GM06990 (cell line): ENCODE measurements around the gene SIGLEC12.
"Not testable (repeated sequence)": the region's sequence is repeated elsewhere in the genome, so short reads cannot be mapped to it uniquely, and the experiment has no call there.

Source experiments
- DNase-seq: peaks from one replicate; pipeline ENCODE4 v3.0.0-alpha.2; 2011; ENCODE audit not compliant: insufficient read length; ENCODE audit errors: extremely low read depth
- H3K27me3 ChIP-seq: replicated peaks from 2 replicates; pipeline ENCODE4 v1.6.0; 2011; ENCODE audit warnings: low read length; ENCODE audit not compliant: control insufficient read depth, insufficient read depth
- H3K36me3 ChIP-seq: 2 replicates; pipeline ENCODE4 v1.5.1; 2011; ENCODE audit warnings: low read length; ENCODE audit not compliant: control insufficient read depth, insufficient read depth
- H3K4me3 ChIP-seq: replicated peaks from 2 replicates; pipeline ENCODE4 v1.5.1; 2011; ENCODE audit warnings: low read depth, mild to moderate bottlenecking, control low read depth, low read length
- CTCF ChIP-seq: IDR thresholded peaks from 2 replicates; pipeline ENCODE4 v1.5.1; 2011; ENCODE audit warnings: low read length, control low read depth, mild to moderate bottlenecking, inconsistent platforms; ENCODE audit not compliant: insufficient read depth, poor library complexity, severe bottlenecking

The SIGLEC12 gene

GRCh38 chr19:51448011-51448410, 53.6 kb downstream of the SIGLEC12 start:
- no peak for TF ChIP-seq CTCF
- Histone ChIP-seq H3K36me3 (no peaks in the 10 kb centered on the region), H3K4me3 (no peak overlapping the region), H3K27me3 (no peaks in the 10 kb centered on the region; the same call in 1 of the 2 replicates)
- no peak for DNase-seq

GRCh38 chr19:51447510-51447909, 54.1 kb downstream of the SIGLEC12 start:
- H3K36me3 ChIP-seq, H3K27me3 ChIP-seq, DNase-seq: not testable (repeated sequence)

GRCh38 chr19:51441410-51442390, 59.9 kb downstream of the SIGLEC12 start:
- Histone ChIP-seq H3K27me3 (no peaks in the 10 kb centered on the region), H3K36me3 (no peaks in the 10 kb centered on the region), H3K4me3 (peak overlapping the region; percentile 33)
- DNase-seq = peak; percentile 81
- no peak for TF ChIP-seq CTCF

More at GRCh38 chr19:51447510-51447909, 54.1 kb downstream of the SIGLEC12 start:
- not testable (repeated sequence) for H3K4me3 ChIP-seq
